ENCODE data around the gene SLC22A23.

DNA sequence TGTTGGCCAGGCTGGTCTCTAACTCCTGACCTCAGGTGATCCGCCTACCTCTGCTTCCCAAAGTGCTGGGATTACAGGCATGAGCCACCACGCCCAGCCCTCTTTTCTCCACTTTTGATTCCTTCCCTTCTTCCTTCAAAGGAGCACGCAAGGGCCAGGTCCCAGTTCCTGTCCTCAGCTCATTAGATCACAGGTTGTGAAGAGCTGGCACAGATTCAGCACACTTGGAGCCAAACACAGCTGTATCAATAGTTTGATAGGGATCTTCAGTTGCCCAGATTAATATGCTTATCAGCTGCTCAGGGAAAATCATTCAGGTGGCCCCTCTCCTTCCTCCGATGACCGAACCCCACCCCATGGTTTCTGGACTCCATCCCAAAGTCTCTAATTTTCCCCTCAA lies 14.4 kb upstream of the SLC22A23 start:
- TF ChIP-seq, protein P1, sequence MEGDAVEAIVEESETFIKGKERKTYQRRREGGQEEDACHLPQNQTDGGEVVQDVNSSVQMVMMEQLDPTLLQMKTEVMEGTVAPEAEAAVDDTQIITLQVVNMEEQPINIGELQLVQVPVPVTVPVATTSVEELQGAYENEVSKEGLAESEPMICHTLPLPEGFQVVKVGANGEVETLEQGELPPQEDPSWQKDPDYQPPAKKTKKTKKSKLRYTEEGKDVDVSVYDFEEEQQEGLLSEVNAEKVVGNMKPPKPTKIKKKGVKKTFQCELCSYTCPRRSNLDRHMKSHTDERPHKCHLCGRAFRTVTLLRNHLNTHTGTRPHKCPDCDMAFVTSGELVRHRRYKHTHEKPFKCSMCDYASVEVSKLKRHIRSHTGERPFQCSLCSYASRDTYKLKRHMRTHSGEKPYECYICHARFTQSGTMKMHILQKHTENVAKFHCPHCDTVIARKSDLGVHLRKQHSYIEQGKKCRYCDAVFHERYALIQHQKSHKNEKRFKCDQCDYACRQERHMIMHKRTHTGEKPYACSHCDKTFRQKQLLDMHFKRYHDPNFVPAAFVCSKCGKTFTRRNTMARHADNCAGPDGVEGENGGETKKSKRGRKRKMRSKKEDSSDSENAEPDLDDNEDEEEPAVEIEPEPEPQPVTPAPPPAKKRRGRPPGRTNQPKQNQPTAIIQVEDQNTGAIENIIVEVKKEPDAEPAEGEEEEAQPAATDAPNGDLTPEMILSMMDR (conservative IDR thresholded peaks at IDR 0.05; ENCODE audit: low read depth, low read length), result no peak
- TF ChIP-seq EZH2 (IDR thresholded peaks at IDR 0.05; ENCODE audit: low read length, unreplicated experiment), result no peak

Data from PC-3 (cell line).